MV-4-11 (cell line): Measurements from ENCODE around the gene CHTF18.
A peak's percentile ranks its signal among the peaks of the same experiment; 100 is the strongest.
"Not testable (repeated sequence)": the region's sequence is repeated elsewhere in the genome, so short reads cannot be mapped to it uniquely, and the experiment has no call there.

ENCODE experiments used
- DNase-seq: peaks from one replicate; lab custom pipeline; 2025; lab: John Stamatoyannopoulos, UW

The CHTF18 gene

DNA sequence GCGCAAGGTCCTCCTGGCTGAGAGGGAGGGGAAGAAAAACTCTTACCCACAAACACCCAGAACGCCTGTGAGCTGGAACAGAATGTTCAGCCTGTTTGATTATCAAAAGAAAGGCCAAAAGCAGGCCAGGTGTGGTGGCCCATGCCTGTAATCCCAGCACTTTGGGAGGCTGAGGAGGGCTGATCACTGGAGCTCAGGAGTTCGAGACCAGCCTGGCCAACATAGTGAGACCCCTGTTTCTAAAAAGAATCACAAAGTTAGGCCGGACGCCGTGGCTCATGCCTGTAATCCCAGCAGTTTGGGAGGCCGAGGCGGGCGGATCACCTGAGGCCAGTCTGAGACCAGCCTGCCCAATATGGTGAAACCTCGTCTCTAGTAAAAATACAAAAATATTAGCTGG, 12.1 kb upstream of the CHTF18 start:
- DNase-seq = not testable (repeated sequence)

DNA sequence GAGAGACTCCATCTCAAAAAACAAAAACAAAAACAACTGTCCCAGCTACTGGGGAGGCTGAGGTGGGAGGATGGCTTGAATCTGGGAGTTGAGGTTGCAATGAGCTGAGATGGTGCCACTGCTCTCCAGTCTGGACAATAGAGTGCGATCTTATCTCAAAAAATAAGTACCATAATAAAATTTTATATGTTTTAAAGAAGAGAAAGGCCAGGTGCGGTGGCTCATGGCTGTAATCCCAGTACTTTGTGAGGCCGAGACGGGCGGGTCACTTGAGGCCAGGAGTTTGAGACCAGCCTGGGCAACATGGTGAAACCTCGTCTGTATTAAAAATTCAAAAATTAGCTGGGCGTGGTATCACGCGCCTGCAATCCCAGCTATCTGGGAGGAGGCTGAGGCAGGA, 11.6 kb upstream of the CHTF18 start:
- DNase-seq = no peak

DNA sequence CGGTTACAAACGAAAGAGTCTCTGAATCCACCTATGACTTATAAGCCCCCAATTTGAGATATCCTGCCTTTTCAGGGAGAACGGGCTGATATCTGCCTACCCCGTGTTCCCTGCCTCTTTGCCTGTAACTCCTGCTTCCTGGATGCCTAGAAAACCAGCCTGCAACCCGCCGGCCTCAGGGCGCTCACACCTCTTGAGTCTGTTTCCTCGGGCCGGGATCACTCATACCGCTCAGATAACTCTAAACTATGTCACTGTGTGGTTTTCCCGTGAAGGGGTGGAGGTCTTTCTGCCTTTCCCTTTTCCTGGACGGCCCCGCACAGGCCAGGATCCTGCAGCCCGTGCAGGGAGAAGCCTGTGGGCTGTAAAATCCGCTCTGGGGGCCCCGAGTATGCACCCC, 10.6 kb upstream of the CHTF18 start:
- no peak for DNase-seq

DNA sequence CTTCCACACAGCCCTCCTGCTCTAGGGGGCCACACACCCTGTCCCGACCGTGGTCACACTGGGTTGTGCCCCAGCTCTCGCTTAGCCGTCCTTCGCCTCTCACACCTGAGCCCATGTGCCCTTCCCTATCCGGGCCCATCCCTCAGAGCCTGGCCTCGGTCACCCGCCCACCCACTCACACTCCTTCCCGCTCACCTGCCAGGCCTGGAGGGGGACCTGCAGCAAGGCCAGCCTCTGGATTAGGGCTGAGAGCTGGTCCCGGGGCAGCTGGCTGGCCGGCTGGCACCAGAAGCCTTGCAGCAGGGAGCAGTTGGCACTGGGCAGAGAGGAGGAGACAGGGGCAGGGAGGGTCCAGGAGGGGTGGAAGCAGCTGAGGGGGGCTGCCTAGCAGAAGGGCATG, 10.0 kb upstream of the CHTF18 start:
- no peak for DNase-seq

DNA sequence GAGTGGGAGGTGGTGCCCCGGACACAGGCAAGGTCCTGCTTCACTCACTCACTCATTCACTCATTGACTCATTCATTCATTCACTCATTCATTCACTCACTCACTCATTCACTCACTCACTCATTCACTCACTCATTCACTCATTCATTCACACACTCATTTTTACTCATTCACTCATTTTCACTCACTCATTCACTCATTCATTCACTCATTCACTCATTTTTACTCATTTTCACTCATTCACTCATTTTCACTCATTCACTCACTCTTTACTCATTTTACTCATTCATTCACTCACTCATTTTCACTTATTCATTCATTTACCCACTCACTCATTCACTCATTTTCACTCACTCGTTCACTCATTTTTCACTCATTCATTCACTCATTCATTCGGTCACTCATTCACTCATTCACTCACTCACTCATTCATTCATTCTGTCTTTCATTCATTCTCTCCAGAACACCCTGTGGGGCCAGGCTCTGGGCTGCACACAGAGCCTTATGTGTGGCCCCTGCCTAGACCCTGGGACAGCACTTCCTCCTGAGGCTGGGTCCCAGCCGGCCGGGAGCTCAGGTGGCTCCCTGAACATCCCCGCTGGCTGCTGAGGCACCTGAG, 9.4 kb upstream of the CHTF18 start:
- no peak for DNase-seq

DNA sequence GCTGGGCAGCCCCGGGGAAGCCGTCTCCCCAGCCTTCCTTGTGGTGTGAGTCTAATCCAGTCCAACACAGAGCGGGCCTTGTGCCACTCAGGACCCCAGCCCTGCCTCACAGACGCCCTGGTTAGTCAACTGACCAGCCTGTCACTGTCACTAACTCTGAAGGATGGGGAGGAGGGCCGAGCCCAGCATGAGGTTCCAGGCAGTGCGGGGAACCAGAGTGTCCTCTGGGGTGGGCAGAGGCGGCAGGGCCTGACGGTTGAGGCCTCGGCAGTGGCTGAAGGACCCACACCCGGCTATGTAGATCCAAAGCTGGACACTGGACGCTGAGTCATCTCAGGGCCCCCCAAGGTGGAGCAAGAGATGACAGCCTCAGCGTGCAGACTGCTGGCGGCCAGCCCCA, 8.9 kb upstream of the CHTF18 start:
- DNase-seq = no peak

DNA sequence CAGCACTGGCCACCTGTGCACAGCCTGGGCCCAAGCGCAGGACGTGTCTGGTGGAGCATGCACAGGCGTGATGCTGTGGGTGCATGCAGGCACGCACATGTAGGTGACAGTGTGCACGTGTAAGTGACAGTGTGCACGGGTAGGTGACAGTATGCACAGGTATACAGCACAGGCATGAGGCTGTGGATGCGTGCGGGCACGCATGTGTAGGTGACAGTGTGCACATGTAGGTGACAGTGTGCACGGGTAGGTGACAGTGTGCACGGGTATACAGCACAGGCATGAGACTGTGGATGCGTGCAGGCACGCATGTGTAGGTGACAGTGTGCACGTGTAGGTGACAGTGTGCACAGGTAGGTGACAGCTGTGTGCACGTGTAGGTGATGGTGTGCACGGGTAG, 8.1 kb upstream of the CHTF18 start:
- DNase-seq = no peak

DNA sequence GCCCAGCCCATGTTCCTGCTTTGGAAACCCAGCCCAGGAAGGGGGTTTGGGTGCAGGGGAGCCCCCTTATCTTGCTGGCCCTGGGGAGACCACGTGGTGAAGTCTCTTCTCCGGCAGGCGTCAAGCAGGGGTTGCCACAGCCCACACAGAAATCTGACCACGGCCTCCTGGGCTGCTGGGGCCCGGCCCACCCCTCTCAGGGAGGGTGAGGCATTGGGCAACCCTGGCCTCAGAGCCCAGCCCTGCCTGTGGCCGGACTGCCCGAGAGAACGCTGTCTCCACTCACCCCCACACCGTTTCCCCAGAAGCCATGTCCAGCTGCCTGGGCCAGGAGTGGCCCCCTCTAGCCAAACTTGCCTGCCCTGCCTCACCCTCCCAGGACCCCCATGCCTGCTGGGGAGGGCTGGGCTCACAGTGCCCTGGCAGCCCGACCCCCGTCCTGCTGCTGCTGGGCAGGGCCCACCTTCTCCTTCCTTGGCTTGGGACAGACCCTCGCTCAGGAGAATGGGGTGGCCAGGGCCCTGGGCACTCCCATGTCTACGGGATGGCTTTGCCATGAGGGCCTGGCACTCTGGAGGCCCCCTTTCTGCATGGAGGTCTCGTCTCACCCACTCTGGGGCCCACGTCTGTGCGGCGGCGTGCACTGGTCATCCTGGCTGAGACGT, 6.9 kb upstream of the CHTF18 start:
- DNase-seq = no peak

DNA sequence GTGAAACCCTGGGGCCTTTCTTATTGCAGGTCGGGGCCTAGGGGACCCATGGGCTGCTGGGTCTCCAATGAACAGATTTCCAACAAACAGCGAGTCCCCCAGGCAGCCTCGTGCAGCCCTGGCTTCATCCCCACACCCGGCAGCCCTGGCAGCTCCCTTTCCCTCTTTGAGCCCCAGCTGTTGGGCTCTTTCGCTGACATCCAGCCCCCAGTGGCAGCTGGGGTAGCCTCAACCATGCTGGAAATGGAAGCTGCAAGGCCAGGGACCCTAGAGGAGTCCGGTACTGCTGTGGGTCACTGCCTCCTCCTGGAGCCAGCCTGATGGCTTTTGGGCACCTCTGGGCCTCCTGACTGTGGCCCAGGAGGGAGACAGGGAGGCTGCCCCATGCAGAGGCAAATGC, 6.2 kb upstream of the CHTF18 start:
- no peak for DNase-seq

DNA sequence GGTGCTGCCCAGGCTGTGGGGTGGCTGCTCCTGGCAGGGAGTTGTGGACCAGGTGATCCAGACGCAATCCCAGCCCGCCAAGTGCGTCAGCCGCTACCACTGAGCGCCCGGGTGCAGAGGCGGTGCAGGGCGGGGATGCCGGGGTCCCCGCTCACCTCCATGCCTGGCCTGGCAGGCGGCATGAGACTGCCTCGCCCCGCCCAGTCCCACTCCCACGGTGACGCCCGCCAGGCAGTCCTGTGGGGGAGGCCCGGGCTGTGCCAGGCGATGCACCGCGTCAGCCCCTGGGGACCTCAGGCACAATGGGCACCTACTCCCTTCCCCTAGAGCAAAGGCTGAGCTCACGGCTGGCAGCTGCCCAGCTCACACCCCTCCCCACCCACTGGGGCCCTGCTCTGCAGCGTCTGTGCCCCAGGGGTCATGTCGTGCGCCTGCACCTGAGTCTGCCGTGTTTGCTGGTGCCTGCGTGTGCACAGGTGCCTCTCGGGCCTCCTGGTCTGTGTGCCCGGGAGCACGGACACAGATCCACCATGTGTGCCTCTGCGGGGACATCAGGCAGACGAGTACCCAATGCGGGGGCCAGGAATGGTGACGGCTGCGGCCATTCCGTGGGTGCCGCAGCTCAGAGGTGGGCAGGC, 5.5 kb upstream of the CHTF18 start:
- DNase-seq = no peak

DNA sequence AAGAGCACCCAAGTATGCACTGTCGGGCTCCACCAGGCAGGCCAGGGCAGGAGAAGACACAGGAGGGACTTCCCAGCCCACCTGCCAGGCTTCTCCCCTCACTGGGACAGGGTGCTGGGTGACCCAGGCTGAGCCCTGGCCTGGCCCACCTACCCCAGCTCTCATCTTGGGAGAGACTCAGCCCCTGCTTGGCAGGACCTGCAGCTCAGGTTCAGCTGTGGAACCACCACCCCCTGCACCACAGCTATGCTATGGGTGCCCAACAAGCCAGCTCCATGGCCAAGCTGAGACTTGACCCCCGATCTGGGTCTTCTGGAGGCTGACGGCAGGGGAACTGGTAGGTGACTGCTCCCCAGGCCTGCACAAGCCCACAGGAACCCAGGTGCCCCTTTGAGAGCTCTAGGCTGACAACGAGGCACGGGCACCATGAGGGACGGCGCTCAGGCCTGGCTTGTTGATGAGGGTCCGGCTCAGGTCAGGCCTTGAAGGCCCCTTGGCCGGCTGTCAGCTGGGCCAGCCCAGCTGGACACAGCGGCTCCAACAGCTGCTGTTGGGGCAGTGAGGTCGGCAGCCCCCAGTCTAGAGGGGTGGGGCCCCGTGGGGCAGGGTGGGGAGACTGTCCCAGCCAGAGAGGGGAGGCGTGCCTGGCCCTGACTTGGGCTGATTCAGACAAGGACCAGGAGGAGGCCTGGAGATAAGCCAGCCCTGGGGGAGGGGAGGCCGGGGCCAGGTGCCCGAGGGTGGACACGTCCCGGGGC, 4.8 kb upstream of the CHTF18 start:
- no peak for DNase-seq

DNA sequence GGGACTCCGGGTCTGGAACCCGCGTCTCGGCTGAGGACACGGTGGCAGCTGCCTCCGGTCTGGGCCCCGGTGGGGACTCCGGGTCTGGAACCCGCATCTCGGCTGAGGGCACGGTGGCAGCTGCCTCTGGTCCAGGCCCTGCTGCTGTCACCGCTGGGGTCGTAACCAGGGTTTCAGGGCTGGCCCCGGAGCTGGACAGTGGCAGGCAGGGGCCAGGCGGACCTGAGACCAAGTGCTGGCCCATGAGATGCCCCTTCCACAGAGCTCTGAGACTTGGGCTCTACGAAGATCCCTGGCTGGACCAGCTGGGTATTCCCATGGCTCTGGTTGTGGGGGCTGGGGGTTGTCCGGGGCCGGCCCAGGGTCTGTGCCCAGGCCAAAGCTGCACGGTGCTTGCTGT, 4.0 kb upstream of the CHTF18 start:
- no peak for DNase-seq

DNA sequence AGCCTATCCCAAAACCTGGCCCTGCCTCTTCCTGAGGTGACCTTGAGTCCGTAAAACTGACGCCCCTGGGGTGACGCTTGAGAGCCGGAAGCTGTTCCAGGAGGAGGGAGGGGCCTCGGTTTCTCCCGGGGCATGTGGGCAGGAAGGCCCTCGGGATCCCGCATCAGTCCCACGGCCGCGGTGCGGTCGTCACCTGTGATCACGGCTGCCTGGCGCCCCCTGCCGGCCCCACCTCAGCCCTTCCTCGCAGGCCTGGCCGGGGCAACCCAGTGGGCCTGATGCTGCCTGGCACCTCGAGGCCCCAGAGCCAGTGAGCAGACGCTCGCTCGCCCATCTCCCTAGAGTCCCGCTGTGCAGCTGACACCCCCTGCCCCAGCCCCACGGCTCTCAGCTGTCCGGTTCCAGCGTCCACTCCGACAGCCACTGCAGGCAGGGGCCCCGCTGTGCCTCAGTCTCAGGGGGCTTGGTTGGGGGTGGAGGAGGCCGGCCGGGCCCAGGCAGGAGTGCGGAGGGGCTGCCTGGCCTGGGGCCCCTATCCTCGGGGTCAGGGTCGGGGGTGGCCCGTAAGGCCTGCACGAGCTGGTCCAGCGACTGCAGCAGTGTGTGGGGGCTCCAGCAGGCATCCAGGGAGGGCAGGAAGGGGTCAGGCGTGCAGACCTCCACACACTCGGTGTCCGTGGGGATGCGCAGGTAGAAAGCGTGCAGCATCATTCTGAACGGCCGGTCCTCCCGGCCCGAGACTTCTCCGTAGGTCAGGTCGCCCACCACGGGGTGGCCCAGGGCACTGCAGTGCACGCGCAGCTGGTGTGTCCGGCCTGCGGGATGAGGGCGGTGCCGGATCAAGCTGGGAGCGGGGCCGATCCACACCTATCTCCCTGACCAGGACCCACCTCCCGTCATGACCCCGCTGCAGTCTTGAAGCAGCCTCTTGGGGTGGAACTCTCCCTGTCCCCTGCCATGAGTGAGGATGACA, 2.6 kb upstream of the CHTF18 start:
- peak; percentile 20 for DNase-seq

DNA sequence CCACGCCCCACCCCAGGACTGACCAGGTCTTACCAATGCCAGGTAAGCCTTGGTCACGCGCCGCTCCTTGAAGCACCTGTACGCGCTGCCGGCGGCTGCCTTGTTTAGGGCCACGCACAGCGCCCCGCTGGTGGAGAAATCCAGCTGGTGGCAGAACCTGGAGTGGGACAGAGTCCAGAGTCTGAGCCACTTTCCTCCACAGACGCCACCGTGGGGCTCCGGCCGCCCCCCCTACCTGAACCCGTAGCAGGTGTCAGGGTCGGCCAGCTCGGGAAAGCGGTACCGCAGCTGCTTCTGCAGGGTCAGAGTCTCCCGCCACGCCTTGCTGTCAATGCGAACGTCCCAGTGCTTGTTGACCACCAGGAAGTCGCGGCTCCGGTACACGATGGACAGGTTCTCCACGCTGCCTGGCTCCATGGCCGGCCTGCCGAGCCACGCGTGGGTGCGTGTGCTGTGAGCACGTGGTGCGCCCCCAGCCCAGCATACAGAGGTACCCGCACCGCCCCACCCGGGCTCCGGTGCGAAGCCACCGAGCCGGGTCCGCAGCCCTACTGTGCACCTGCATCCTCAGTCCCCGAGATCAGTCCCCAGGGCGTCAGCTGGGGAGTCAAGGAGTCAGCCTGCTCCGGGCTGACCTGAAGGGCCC, 976 bp upstream of the CHTF18 start:
- no peak for DNase-seq

DNA sequence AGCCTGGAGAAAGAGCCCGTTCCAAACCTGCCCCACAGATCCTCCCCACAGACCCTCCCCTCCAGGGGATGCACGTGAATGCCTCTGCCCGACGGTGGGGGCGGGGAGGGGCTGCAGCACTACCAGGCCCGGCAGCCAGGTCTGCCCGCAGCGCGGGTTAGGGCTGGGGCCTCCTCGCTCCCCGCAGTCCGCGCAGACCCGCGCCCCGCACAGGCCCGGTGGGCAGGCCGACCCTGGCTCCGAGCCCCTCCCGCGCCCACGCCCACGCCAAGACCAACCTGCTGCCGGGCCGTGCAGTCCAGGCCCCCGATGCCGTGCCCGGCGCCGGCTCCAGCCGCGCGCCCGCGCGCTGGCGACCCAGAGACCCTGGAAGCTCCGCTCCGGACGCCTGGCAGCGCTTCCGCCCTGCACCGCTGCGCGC, 432 bp upstream of the CHTF18 start, which contains the start of gene RPUSD1:
Gene RPUSD1 (minus strand): TSS at position 404 of the 421 bp plus-strand sequence. CDS start 644 bp downstream, outside the sequence.
- no peak for DNase-seq

DNA sequence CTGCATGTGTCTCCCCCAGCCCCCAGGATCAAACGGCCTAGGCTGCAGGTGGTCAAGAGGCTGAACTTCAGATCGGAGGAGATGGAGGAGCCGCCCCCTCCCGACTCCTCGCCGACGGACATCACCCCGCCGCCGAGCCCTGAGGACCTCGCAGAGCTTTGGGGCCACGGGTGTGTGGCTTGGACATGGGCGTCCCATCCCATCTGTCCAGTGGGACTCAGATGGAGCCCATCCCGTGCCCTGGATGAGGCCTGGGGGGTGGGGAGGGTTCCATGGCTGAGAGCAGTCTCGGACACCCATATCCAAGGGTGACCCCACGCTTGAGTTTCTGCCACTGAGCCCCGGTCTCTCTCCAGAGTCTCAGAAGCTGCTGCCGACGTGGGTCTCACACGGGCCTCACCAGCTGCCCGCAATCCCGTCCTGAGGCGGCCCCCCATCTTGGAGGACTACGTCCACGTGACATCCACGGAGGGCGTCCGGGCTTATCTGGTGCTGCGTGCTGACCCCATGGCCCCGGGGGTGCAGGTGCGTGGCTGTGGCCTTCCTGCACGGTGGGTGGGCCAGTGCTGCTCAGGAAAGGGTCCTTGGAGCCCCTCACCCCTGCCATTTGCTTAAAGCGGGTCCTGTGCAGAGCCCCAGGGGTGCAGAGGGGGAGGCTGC, 901 bp downstream of the CHTF18 start:
- no peak for DNase-seq

DNA sequence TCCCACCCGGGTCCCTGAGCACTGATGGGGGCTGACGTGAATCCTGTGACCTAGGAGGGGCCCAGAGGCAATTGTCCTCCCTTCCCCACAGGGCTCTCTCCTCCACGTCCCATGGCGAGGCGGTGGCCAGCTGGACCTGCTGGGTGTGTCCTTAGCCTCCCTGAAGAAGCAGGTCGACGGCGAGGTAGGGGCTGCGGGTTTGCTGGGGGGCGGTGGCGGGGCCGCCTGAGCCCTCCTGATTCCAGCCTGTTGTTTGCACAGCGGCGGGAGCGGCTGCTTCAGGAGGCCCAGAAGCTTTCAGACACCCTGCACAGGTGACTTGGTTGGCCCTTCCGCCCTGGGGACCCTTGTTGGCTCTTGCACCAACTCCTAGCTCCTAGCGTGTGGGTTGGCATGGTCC, 1.7 kb downstream of the CHTF18 start:
- DNase-seq = no peak

DNA sequence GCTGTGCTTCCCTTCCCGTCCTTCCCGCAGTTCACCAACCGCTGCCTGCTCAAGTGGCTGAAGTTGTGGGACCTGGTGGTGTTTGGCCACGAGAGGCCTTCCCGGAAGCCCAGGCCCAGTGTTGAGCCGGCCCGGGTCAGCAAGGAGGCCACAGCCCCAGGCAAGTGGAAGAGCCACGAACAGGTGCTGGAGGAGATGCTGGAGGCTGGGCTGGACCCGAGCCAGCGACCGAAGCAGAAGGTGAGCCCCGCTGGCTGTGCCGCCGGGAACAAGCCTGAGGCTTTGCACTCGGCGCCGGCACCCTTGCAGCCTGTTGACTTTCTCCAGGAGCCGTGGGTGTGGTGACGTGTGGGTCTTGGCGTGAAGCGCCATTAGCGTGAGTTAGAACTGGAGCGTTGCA, 2.7 kb downstream of the CHTF18 start:
- no peak for DNase-seq

DNA sequence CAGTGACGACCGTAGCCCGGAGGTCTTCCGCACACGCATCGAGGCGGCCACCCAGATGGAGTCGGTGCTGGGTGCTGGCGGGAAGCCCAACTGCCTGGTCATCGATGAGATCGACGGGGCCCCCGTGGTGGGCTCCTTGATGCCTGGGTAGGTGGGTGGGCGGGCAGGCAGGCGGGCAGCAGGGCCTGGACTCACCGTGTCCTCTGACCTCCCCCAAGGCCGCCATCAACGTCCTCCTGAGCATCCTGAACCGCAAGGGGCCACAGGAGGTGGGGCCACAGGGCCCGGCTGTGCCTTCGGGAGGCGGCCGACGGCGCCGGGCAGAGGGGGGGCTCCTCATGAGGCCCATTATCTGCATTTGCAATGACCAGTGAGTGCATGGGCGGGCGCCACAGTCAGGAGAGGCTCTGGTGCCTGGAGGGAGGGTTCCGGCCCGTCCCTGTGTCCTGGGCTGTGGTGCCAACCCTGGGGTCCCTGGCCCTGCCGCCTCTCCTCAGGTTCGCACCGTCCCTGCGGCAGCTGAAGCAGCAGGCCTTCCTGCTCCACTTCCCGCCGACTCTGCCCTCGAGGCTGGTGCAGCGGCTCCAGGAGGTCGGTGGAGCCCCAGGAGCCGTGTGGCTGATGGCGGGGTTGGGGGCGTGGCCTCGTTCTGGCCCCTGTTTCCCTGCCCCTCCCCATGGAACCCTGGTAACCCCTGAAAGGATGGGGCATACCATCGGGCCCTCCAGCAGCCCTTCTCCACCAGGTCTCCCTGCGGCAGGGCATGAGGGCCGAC, 4.0 kb downstream of the CHTF18 start:
- no peak for DNase-seq

DNA sequence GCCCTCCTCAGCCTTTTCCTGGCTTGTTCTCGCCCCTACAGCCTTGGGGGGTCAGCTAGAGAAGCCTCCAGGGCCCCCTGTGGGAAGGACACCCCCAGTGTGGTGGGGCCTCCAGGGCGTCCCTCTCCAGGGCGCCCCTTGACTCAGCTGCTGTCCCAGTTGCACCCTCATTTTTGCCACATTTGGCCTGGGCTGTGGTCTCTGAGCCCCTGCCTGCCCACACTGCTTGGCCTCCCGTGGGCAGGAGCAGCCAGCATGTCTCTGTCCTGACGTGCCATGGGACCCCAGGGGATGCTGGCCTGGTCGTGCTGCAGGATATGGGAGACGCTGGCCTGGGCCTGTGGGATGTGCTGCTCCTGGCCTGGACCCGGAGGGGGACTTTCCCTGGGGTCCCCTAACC, 5.0 kb downstream of the CHTF18 start:
- no peak for DNase-seq
